ENCODE data around the gene OR52B6. TPM values are rescaled to one million over a fixed set of nuclear protein-coding genes. Genes with fewer than 3 reads are reported as not detected.
"Not testable (repeated sequence)": the region's sequence is repeated elsewhere in the genome, so short reads cannot be mapped to it uniquely, and the experiment has no call there.

The OR52B6 gene, protein sequence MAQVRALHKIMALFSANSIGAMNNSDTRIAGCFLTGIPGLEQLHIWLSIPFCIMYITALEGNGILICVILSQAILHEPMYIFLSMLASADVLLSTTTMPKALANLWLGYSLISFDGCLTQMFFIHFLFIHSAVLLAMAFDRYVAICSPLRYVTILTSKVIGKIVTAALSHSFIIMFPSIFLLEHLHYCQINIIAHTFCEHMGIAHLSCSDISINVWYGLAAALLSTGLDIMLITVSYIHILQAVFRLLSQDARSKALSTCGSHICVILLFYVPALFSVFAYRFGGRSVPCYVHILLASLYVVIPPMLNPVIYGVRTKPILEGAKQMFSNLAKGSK
- under 1 TPM in 1 of 12 donors, not detected in 11; 0.17 TPM for polyA plus RNA-seq (ENCODE audit: insufficient read length in 12 of 12)
- long read RNA-seq, donor 1, result 0 reads
- long read RNA-seq, donor 2, result 0 reads
- long read RNA-seq, donor 3, partial matches to known transcripts, result 0 of 1 reads
- long read RNA-seq, donor 3, other reads (novel, unspliced or antisense), result 0 of 1 reads
- long read RNA-seq, donor 4, result 0 reads
- long read RNA-seq, donor 5, result 0 reads
- long read RNA-seq, donor 6, result 0 reads
- long read RNA-seq, donor 7, result 0 reads
- long read RNA-seq, donor 8, result 0 reads
- long read RNA-seq, donor 9, result 0 reads
- long read RNA-seq, donor 10, result 0 reads
- long read RNA-seq, donor 11, result 0 reads

GRCh38 chr11:5580577-5580976 is at the start of gene OR52B6:
Gene OR52B6, plus strand, starts transcription at chr11:5580877. Its CDS starts 0 bp downstream, at chr11:5580877.
- DNase-seq, result no peak

DNA sequence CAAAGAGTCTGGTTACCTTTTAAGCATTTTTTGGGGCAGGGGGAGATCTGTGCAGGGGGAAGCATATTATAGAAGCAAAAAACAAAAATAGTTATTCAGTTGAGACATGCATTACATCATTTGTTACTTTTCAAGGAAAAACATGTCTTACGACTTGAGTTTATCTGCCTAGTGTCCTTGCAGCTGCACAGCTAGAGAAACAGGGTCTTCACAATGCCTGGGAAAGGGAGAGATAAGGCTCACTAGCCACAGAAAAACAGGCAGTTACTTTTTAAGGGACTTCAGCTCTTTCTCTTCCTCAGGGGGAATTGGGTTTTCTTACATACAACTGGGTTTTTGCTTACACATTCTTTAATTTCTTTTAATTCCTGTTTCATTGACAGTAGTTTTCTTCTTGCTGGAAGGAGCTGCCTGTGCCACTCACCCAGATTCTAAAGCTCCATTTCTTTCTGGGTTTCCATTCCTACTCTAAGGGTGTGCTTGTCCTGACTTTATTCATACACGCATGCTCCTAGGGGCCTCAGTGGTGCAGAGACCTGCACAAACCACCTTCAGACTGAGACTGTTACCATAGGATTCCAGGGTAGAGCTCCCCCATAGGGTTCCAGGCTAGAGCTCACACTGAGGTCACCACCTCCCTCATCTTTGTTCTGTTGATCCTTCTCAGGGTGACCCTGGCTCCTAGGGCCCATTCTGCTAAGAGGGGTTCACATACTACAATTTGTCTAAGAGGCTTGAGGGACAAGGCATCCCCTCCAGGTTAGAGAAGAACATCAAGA is 49.4 kb upstream of the OR52B6 start:
- no peak for DNase-seq

DNA sequence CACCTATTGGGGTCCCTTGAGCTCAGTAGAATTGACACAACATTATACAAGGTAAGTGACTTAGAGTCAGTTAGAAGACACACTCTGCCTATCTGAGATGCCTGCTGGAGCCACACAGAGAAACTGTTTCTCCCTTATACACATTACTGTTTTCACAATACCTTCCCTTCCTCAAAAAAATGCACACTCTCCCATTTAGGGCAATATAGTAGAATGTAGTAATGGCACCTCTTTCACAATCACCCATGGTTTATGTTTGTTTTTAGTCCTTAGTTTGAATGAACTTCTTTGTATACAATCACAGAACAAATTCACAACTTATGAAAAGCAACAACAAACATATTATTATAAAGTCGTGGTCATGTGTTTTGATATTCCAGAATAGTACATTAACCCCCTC is 46.6 kb upstream of the OR52B6 start:
- DNase-seq, result no peak

DNA sequence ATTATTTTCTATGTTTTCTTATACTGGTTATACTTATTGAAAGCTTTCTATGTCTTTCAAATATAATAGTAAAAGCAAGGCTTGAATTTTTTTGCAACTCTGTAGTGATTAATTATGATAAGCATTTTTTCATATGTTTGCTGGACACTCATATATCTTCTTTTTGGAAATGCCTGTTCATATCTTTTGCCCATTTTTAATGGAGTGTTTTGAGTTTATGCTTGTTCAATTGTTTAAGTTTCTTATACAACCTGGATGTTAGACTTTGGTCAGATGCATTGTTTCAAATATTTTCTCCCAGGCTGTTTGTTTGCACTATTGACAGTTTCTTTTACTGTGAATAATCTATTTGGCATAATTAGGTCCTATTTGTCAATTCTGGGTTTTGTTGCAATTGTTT is 44.2 kb upstream of the OR52B6 start:
- no peak for DNase-seq

- DNase-seq, result no peak
These were observed 39.2 kb upstream of the OR52B6 start for GRCh38 chr11:5541427-5541826.

DNA sequence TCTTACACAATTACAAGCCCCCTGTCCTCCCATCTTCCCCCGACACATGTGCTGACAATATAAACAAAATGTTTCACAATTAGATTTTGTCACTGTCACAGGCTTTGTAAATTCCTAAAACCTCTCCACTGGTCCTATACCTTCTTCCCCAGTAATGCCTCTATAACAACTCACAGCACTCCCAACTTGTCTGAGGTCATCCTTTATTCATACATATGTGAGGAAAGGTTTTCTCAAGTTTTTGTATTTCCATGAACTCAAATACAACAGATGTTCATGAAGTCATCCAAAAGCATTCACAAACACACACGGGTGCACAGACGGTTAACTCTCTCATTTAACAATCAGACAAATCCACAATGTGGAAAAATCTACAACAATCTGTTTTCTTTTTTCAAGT is 34.2 kb upstream of the OR52B6 start:
- DNase-seq, result no peak

DNA sequence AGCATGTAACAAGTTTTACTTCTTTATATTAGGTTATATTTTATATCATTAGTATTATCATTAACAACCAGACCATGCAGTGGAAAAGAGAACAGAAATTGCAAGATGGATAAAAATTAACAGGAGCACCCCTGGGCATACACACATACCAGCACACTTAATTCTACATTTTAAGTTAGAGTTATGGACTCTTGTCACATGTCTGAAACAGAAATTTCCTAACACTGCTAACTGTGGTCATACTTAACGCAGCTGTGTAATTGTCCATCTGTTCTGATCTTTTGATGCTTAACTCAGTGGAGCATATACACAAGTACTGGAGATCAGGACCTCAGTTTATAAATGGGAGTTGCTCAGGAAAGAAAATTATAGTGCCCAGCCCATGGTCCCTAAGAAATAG is 32.7 kb upstream of the OR52B6 start:
- DNase-seq, result no peak

DNA sequence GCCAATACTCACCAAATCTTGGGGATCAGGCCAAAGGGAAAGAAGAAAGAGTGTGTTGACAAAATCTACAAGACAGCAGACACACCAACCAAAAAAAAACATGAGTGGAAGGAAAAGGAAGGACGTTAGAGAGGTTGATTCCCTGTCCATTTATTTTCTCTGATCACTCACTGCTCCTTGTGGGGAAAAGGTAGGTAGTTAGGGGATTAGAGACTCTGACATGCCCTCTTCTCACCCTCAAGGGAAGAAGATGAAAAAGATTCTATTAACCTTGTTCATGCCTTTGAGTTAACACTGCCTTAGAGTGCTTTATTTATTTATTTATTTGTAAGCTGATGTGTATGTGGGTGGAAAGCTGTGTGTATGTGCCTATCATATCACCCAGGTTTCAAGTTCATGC is 32.2 kb upstream of the OR52B6 start, which contains the start of gene OR52H1:
Gene OR52H1, minus strand, starts transcription at position 101 of the 400 bp plus-strand sequence. CDS start 3,035 bp downstream, outside the sequence.
- DNase-seq, result no peak

DNA sequence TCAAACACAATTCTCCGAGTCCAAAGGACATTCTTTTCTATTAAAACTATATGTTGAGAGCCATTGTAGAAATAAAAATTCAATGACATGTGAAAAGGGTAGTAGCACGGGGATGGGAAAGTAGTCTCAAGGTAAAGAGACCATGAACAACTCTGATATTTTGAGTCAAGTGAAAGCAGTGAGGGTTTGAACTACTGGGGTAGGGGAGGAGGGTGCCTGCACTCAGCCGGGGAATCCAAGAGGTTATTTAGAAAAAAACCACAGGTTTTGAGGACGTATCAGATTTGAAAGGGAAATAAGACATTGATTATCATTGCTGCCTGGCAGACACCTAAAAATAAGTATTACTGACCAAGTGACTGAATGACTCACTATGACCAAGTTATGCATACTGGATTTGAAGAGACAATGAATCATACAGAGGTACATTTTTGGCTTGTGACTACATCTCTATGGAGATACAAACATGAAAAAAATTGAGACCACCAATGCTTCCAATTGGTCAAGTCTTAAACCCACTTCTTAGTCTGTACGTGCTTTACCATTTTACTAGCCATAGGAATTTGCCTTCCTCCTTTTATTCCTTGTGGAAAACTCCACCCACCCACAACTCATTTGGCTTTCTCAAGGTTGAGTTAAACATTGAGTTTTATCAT is 30.1 kb upstream of the OR52B6 start:
- no peak for DNase-seq

GRCh38 chr11:5553343-5553742 is 27.3 kb upstream of the OR52B6 start:
- no peak for DNase-seq

- no peak for DNase-seq
These were observed 24.0 kb upstream of the OR52B6 start for GRCh38 chr11:5556596-5557188.

- no peak for DNase-seq
These were observed 22.9 kb upstream of the OR52B6 start for GRCh38 chr11:5557751-5558150.

GRCh38 chr11:5564259-5565019 is 16.2 kb upstream of the OR52B6 start:
- DNase-seq, result no peak

GRCh38 chr11:5574654-5575053 is 6.0 kb upstream of the OR52B6 start:
- no peak for DNase-seq

DNA sequence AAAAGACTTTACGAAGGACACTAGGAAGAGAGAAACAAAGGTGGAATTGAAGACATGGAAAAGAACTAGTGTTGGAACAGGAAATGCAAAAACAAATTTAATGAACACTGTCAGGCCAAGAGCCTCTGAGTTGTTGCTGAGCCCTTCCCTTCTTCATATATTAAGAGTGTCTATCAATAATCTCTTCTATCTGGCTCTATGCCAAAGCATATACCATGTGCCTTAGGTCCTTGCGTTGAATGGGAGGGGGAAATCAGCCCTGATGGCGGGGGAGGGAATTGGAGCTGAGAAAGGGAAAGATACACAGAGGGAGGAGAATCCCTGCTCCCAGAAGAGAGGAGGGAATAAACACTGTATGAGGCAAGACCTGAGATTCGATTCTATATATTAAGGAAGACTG is 5.5 kb upstream of the OR52B6 start:
- no peak for DNase-seq

- DNase-seq, result no peak
These were observed 3.6 kb upstream of the OR52B6 start for GRCh38 chr11:5577101-5577500.

DNA sequence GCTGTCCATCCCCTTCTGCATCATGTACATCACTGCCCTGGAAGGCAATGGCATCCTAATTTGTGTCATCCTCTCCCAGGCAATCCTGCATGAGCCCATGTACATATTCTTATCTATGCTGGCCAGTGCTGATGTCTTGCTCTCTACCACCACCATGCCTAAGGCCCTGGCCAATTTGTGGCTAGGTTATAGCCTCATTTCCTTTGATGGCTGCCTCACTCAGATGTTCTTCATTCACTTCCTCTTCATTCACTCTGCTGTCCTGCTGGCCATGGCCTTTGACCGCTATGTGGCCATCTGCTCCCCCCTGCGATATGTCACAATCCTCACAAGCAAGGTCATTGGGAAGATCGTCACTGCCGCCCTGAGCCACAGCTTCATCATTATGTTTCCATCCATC is 337 bp downstream of the OR52B6 start:
- DNase-seq, result no peak

DNA sequence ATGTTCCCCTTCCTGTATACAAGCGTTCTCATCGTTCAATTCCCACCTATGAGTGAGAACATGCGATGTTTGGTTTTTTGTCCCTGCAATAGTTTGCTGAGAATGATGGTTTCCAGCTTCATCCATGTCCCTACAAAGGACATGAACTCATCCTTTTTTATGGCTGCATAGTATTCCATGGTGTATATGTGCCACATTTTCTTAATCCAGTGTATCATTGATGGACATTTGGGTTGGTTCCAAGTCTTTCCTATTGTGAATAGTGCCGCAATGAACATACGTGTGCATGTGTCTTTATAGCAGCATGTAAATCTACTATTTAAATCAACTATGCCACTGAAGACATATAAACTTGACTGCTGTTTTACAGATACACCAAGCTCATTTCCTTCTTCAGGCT is 3.8 kb downstream of the OR52B6 start:
- DNase-seq, result not testable (repeated sequence)

- DNase-seq, result not testable (repeated sequence)
These were observed 9.2 kb downstream of the OR52B6 start for GRCh38 chr11:5589906-5590305.

GRCh38 chr11:5591613-5592012 is 10.9 kb downstream of the OR52B6 start:
- DNase-seq, result no peak

GRCh38 chr11:5592615-5593014 is 11.9 kb downstream of the OR52B6 start:
- DNase-seq, result no peak

Data from muscle of arm (tissue), 14 donors.